Renal cortical epithelial cell (primary cell): ENCODE measurements around the gene PPP4R3A. TPM values are rescaled to one million over a fixed set of nuclear protein-coding genes. Genes with fewer than 3 reads are reported as not detected.
"Not testable (repeated sequence)": the region's sequence is repeated elsewhere in the genome, so short reads cannot be mapped to it uniquely, and the experiment has no call there.

Experiments used
- DNase-seq: peaks from one replicate; pipeline ENCODE4 v3.0.0-alpha.2; 2011; ENCODE audit warnings: low read depth
- total RNA-seq: library from RNA; depleted of rRNA; stranded (reverse); fragments of >200 nt; gene quantifications from 2 replicates; pipeline ENCODE4 v1.2.3, GENCODE V29; 2014

The PPP4R3A gene
- 68.4 and 127 TPM in 2 replicates for total RNA-seq

GRCh38 chr14:91510171-91511042 lies at the start of gene PPP4R3A:
Gene PPP4R3A, minus strand, starts transcription at chr14:91510310. Its CDS starts 663 bp downstream, at chr14:91509647.
- DNase-seq = peak; percentile 84

- DNase-seq = no peak
These were observed 45.4 kb upstream of the PPP4R3A start for GRCh38 chr14:91555531-91555930.

GRCh38 chr14:91554535-91555332 lies 44.6 kb upstream of the PPP4R3A start:
- no peak for DNase-seq

GRCh38 chr14:91548108-91548507 lies 38.0 kb upstream of the PPP4R3A start:
- no peak for DNase-seq

GRCh38 chr14:91545946-91546716 lies 36.0 kb upstream of the PPP4R3A start:
- DNase-seq = no peak

- no peak for DNase-seq
These were observed 35.1 kb upstream of the PPP4R3A start for GRCh38 chr14:91545204-91545603.

- DNase-seq = no peak
These were observed 26.2 kb upstream of the PPP4R3A start for GRCh38 chr14:91536327-91536726.

- DNase-seq = not testable (repeated sequence)
These were observed 23.9 kb upstream of the PPP4R3A start for GRCh38 chr14:91534059-91534458.

- no peak for DNase-seq
These were observed 23.5 kb upstream of the PPP4R3A start for GRCh38 chr14:91533623-91534022.

GRCh38 chr14:91523972-91524371 lies 13.9 kb upstream of the PPP4R3A start:
- no peak for DNase-seq

GRCh38 chr14:91521061-91521640 lies 11.0 kb upstream of the PPP4R3A start:
- DNase-seq = no peak

GRCh38 chr14:91520138-91520537 lies 10.0 kb upstream of the PPP4R3A start:
- DNase-seq = no peak

- DNase-seq = no peak
These were observed 9.3 kb upstream of the PPP4R3A start for GRCh38 chr14:91519239-91520036.

GRCh38 chr14:91516663-91517388 lies 6.7 kb upstream of the PPP4R3A start:
- DNase-seq = no peak

GRCh38 chr14:91515979-91516378 lies 5.9 kb upstream of the PPP4R3A start:
- DNase-seq = no peak

GRCh38 chr14:91511043-91511383 lies 903 bp upstream of the PPP4R3A start:
- peak; percentile 19 for DNase-seq

- DNase-seq = no peak
These were observed 286 bp downstream of the PPP4R3A start for GRCh38 chr14:91509878-91510170.

GRCh38 chr14:91509083-91509877 lies 830 bp downstream of the PPP4R3A start:
- DNase-seq = peak; percentile 21

GRCh38 chr14:91508105-91508504 lies 2.0 kb downstream of the PPP4R3A start:
- DNase-seq = no peak

GRCh38 chr14:91506226-91506625 lies 3.9 kb downstream of the PPP4R3A start:
- no peak for DNase-seq
